Stimulated activated CD8-positive, alpha-beta memory T cell treated with anti-CD3 and anti-CD28 coated beads, Interleukin-7, amount 100 ng/mL, for 24 hours (primary cell): Measurements from ENCODE around the gene TENT4A.
"Not testable (repeated sequence)": the region's sequence is repeated elsewhere in the genome, so short reads cannot be mapped to it uniquely, and the experiment has no call there.

Source experiments
- DNase-seq: peaks from one replicate; pipeline ENCODE4 v3.0.0-alpha.2; 2020; ENCODE audit warnings: low read depth

Gene TENT4A

DNA sequence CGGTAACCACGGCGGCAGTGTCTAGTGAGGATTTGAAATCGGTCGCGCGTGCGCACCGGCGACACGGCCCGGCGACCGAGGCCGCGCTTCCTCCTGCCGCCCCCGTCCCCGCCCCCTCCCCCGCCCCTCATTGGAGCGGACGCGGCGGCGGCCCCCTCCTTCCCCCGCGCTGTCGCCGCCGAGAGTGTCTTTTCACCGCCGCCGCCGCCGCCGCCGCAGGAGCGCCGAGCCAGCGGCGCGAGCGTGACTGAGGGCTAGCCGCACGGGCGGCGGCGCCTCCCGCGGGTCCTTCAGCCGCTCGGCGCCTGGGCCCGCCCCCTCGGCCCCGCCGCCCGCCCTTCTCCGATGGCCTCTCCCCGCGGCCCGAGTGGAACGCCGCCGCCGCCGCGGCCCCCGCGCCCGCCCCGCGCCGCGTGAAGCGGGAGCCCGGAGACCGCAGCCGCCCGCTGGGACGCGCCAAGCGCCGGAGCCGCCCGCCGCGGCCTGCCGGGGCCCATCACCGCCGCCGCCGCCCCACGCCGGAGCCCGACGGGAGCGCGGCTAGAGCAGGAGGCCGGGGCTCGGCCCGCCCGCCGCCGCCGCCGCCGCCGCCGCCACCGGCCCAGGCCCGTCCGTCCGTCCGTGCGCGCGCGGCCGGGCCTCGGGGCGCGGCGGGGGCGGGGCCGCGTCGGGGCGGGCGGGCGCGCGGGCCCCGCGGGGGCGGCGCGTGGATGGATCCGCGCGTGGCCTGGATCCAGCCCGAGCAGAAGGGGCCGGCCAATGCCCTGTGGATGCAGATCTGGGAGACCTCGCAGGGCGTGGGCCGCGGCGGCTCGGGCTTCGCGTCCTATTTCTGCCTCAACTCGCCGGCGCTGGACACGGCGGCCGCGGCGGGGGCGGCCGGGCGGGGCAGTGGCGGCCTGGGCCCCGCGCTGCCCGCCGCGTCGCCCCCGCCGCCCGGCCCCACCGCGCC is at the start of gene TENT4A:
Gene TENT4A (plus strand): TSS at position 159 of the 952 bp plus-strand sequence. CDS start 552 bp downstream, at position 711.
- DNase-seq, result no peak

DNA sequence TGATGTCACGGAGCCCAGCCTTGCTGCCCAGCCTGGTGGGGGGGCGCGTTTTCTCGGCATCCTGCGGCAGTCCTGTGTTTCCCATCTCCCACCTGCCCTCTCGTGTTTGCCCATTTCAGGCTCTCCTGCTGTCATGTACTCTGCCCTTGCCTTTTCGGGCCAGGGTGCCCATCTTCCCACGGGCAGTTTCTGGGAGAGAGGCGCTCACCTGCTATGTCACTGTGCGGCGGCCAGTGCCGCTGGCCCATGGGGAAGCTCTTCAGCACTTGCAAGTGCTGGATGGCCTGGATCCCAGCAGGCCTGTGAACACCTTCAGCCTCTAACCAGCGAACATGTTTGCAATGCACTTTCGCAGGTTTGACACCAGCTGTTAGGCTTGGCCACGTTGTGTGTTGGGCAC is 46.5 kb upstream of the TENT4A start:
- no peak for DNase-seq

DNA sequence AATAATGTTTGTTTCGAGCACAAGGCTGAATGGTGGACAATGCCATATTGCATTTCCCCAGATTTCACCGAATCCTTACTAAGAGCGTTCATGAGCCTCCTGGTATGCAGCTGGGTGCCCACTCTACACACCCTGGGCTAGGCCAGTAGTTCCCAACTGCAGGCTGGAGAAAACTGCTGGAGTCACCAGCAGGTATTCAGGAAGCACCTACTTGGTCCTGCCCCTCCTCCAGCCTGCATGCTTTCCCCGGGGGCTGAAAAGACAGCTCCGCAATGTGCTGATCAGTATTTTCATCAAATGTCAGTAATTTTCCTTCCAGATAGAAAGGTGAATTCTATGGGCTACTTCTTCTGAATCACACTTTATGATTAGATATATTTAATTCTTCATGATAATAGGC is 45.6 kb upstream of the TENT4A start:
- DNase-seq, result no peak

- not testable (repeated sequence) for DNase-seq
Observed at GRCh38 chr5:6668717-6669116, 44.5 kb upstream of the TENT4A start.

DNA sequence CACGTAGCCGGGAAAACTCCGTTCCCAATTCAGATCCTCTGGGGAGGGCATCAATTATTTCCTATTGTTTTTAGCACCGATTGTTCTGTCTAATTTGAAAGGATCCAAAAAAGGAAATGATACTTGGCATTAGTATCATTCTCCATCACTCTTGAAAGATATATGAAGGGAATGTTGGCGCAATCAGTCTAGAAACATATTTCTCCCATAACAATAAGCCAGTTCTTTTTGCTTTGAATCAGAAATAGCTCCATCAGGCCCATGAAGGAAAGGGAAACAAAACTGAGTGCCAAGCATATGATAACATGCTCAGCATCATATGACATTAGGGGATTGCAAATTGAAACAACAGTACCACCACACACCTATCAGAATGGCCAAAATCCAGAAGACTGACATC is 40.2 kb upstream of the TENT4A start:
- DNase-seq, result no peak

GRCh38 chr5:6673963-6674362 is 39.3 kb upstream of the TENT4A start:
- no peak for DNase-seq

DNA sequence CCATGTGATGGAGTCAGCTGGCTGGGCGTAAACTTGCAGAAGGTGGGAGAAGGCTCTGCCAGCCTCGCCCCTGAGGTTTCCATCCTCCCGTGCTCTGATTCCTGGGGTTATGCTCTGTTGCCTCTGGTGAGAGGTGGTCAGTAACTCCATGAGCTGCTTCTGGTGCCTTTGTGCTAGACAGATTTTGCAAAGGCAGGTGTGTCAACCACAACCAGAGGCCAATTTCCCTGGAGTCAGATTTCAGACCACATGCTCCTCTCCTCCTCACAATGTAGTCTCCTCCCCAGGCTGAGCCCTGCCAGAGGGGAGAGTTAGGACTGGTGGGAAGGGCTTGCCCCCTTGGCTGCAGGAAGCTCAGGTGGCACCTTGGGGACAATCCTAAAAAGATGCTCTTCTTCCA is 38.8 kb upstream of the TENT4A start:
- no peak for DNase-seq

DNA sequence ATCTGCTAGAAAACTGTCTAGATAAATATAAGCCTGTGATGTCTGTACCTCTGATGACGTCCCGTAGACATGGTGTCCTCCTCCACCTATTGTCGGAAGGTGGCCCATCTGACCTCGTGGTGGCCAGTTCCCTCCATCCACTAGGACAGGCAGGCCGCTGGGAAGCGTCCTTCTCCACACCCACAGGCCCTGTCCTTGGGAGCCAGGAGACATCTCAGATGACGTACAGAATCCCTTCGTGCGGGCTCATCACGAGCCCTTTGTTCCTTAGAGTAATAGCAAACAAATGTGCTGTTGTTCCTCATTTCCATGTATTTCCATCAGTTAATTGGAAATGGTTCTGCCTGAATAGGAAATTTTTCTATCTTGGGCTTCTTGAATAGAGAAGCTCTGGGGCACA is 38.3 kb upstream of the TENT4A start:
- no peak for DNase-seq

DNA sequence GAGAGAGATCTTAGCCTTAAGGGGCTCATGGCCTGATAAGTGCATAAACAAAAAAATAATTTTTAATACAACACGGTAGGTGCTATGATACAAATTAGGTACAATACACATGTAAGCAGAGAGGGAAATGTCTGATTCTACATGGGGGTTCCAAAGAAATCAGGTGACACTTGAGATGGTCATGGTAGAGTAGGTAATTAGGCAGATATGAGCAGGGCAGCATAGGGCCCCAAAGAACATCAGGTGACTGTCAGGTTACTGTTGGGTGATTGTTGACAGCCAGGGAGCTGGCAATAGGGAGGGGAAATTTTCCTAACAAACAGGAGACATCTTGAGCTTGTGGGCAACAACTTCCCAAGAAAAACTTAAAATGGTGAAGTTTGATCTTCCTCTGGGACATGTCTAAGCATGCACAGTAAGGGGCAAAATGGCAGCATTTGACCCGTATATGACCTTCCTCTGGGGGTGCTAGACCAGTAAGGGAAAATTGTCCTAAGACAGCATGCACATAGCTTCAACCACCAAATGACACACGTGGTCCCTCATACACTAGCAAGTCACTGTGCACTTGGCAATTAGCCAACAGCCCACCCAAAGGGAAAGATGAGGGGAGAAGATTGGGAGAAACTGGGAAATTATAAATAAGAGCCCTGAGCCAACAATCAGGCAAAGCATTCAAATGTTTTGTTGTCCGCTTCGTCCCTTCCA is 37.3 kb upstream of the TENT4A start:
- DNase-seq, result no peak

DNA sequence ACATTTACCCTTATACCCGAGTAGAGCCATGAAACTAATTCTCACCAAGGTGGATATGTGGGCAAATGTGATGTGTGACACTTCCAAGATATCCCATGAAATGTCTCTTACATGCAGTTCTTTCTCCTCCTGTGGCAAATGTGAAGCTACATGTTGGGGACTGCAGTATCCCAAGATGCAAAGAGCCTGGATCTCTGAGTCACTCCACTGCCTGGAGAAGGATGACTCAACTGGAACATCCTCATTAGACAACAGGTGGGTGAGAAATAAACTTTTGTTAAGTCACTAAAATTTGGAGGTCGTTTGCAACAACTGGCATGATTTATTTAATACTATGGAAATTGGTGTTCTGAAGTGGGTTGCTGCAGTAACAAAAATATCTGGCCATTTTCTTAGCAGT is 36.5 kb upstream of the TENT4A start:
- no peak for DNase-seq

DNA sequence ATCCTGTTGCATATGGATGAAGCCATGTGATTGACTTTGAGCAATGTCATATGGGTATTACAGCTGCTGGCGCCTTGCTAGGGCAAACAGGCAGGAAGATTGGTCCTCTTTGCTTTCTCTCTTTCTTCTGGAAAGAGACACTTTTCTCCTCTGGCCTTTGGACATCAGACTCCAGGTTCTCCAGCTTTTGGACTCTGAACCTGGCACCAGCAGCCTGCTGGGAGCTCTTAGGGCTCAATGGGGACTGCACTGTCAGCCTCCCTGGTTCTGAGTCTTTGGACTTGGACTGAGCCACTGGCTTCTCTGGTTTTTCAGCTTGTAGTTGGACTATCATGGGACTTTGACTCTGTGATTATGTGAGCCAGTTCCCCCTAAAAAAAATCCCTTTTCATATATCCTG is 34.8 kb upstream of the TENT4A start:
- no peak for DNase-seq

DNA sequence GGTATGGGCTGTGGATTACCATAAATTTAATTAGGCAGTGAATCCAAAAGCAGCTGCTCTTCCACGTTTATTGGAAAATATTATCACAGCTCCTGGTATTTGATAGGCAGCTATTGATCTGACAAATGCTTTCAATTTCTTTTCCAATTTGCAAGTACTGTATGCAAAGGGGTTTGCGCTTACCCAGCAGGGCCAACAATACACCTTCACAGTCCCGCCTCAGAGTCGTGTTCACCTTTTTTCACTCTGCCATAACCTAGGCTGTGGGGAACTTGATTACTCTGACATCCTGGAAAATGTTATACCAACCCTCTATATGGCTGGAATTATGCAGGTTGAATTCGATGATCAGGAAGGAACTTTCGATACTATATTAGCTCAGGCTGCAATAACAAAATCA is 32.3 kb upstream of the TENT4A start:
- DNase-seq, result no peak

GRCh38 chr5:6681682-6682081 is 31.6 kb upstream of the TENT4A start:
- no peak for DNase-seq

- DNase-seq, result no peak
Observed at GRCh38 chr5:6682239-6682638, 31.0 kb upstream of the TENT4A start.

DNA sequence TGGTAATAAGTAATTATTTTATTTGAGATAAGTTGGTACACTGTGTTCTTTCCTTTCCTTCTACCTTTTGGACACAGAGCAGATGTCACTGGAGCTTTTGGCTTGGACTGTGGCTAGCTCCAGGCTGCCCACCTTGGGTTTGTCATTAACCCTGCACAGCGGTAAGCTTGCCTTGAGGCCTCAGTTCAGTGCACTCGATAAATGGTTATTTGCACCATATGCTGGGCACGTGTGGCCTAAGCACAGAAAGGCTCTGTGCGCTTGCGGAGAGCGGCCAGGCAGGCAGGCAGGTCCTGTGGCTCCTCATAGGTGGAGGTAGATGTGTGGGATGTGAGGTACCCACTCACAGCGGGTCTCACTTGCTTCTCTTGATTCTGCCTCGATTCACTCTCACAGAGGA is 30.0 kb upstream of the TENT4A start:
- DNase-seq, result no peak

- no peak for DNase-seq
Observed at GRCh38 chr5:6684075-6684474, 29.2 kb upstream of the TENT4A start.

GRCh38 chr5:6686501-6686900 is 26.7 kb upstream of the TENT4A start:
- no peak for DNase-seq

DNA sequence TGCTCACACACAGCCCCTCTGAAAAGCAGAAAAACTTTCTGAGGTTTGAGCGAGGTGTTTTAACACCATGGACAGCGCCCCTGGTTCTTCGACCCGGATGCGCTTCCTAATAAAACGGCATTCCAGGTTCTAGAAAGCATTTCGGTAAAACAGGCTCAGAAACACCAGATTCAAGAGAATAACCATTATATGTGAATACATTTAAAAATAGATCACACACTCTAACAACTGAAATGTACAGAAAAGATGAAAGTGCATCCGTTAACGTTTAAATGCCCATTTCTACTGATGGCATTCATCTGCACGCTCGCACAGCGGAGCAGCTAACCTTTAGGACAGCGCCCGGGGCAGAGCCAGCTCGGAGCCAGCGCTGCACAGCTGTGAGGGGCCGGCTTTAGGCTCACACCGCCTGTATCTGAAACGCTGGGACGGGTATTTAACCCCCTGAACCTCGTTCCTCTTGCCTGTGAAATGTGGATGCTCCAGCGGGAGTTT is 26.3 kb upstream of the TENT4A start:
- DNase-seq, result no peak

- DNase-seq, result no peak
Observed at GRCh38 chr5:6687505-6687904, 25.7 kb upstream of the TENT4A start.

DNA sequence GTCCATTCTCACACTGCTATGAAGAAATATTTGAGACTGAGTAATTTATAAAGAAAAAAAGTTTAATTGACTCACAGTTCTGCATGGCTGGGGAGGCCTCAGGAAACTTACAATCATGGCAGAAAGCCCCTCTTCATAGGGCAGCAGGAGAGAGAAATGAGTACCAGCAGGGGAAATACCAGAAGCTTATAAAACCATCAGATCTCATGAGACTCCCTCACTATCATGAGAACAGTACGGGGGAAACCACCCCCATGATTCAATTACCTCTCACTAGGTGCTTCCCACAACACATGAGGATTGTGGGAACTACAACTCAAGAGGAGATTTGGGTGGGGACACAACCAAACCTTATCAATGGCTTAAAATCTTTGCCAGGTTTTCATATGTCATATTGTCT is 20.3 kb upstream of the TENT4A start:
- DNase-seq, result no peak

DNA sequence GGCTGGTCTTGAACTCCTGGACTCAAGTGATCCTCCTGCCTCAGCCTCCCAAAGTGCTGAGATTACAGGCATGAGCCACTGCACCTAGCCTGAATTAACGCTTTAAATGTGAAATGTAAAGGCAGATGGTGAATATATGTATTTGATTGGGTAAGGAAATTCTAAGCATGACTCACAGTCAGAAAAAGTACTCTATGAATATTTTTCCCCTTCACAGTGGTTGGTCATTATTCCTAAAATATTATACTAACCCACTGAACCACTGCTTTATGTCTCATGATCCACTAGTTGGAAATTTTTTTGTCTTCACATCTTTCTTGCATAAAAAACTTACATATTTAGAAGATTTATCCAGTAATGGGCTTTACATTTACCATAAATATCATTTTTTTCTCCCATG is 14.5 kb upstream of the TENT4A start:
- no peak for DNase-seq

DNA sequence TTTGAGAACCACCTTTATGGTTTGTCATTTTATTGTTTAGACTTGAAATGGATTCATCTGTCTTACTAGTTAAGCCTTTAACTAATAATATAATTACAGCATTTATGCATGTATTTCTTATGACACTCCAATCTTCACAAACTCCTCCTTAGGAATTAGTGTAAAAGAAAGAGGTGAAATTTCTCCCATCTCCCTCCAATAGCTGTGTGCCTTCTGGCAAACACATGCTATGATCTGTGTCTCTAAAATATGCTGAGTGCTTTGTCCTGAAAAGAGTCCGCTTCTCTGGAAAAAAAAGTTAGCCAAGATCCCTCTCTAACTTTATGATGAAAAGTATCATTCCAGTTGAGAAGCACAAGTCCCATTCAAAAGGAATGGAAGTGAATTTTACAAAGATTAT is 13.9 kb upstream of the TENT4A start:
- DNase-seq, result no peak

GRCh38 chr5:6700074-6700684 is 13.1 kb upstream of the TENT4A start:
- DNase-seq, result no peak
